Measurements from ENCODE around the gene IL17RE.
A peak's percentile ranks its signal among the peaks of the same experiment; 100 is the strongest.

DNA sequence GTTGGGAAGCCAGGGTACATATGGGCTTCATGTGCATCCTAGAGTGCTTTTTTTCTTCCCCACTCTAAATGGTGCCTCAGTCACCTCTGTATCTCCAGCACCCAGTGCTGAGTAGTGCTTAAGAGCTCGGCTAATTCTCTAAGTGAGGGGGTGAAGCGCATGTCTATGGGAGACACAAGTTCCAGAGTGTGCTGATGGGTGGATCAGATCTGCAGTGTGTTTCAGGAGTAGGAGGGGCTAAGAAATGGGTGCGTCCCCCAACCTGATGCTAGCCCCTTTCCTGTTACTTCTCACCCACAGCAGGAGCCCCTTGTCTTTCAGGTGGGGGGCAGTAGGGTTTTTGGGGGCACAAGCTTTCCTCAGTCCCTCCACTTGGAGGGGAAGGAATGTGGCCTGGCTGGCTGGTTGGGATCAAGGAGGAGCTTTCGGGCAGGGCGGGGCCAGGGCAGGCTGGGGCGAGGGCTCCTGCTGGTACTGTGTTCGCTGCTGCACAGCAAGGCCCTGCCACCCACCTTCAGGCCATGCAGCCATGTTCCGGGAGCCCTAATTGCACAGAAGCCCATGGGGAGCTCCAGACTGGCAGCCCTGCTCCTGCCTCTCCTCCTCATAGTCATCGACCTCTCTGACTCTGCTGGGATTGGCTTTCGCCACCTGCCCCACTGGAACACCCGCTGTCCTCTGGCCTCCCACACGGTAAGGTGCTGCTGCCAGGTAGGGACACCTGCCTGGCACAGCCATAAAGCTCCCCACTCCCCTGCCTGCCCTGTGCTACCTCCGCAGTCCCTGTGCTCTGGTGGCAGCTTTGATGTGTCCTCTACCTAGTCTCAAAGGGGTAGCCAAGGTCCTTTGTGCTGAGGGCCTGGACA, at the start of gene IL17RE:
- peak in 1 of 2 donors; percentile 58 for TF ChIP-seq POLR2A (IDR thresholded peaks at IDR 0.05)
- TF ChIP-seq, protein P1, sequence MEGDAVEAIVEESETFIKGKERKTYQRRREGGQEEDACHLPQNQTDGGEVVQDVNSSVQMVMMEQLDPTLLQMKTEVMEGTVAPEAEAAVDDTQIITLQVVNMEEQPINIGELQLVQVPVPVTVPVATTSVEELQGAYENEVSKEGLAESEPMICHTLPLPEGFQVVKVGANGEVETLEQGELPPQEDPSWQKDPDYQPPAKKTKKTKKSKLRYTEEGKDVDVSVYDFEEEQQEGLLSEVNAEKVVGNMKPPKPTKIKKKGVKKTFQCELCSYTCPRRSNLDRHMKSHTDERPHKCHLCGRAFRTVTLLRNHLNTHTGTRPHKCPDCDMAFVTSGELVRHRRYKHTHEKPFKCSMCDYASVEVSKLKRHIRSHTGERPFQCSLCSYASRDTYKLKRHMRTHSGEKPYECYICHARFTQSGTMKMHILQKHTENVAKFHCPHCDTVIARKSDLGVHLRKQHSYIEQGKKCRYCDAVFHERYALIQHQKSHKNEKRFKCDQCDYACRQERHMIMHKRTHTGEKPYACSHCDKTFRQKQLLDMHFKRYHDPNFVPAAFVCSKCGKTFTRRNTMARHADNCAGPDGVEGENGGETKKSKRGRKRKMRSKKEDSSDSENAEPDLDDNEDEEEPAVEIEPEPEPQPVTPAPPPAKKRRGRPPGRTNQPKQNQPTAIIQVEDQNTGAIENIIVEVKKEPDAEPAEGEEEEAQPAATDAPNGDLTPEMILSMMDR (IDR thresholded peaks at IDR 0.05), result no peak
